GM23338 (cell line): ENCODE data around the gene C10orf90. TPM values are rescaled to one million over a fixed set of nuclear protein-coding genes. Genes with fewer than 3 reads are reported as not detected.
A peak's percentile ranks its signal among the peaks of the same experiment; 100 is the strongest.

Experiments
- ATAC-seq: fragments of 200-7000 bp; cut with Tn5 transposase; 3 replicates; pipeline ENCODE4 v1.9.1; 2020
- DNase-seq: peaks from one replicate; pipeline ENCODE4 v3.0.0-alpha.2; 2015; ENCODE audit warnings: low spot score
- H2AFZ ChIP-seq: fragments of 200-600 bp; sonication (generic); 2 replicates; pipeline ENCODE4 v1.8.0; 2016; ENCODE audit warnings: antibody characterized with exemption, mild to moderate bottlenecking, moderate library complexity
- H3F3A ChIP-seq: fragments of 200-600 bp; sonication (generic); replicated peaks from 2 replicates; pipeline ENCODE4 v1.8.0; 2017; ENCODE audit warnings: antibody characterized with exemption, mixed run types, low read depth
- H3K27ac ChIP-seq: fragments of 200-600 bp; sonication (generic); 2 replicates; pipeline ENCODE4 v1.6.1; 2016; ENCODE audit warnings: low read depth
- H3K27me3 ChIP-seq: fragments of 200-600 bp; sonication (generic); 2 replicates; pipeline ENCODE4 v1.8.0; 2016; ENCODE audit warnings: mild to moderate bottlenecking, mixed run types, moderate library complexity; ENCODE audit not compliant: insufficient read depth
- H3K36me3 ChIP-seq: fragments of 200-600 bp; sonication (generic); 2 replicates; pipeline ENCODE4 v1.8.0; 2016; ENCODE audit warnings: mild to moderate bottlenecking; ENCODE audit not compliant: insufficient read depth
- H3K4me1 ChIP-seq: fragments of 200-600 bp; sonication (generic); 2 replicates; pipeline ENCODE4 v1.8.0; 2016; ENCODE audit warnings: mild to moderate bottlenecking, moderate library complexity; ENCODE audit not compliant: insufficient read depth
- H3K4me2 ChIP-seq: fragments of 200-600 bp; sonication (generic); 2 replicates; pipeline ENCODE4 v1.7.1; 2017; ENCODE audit warnings: mixed run types
- H3K4me3 ChIP-seq: fragments of 200-600 bp; sonication (generic); 2 replicates; pipeline ENCODE4 v1.6.1; 2016; ENCODE audit warnings: mixed run types
- H3K79me2 ChIP-seq: fragments of 200-600 bp; sonication (generic); replicated peaks from 2 replicates; pipeline ENCODE4 v1.8.0; 2017; ENCODE audit warnings: mild to moderate bottlenecking; ENCODE audit not compliant: insufficient read depth
- H3K9me2 ChIP-seq: fragments of 200-600 bp; sonication (generic); 2 replicates; pipeline ENCODE4 v1.8.0; 2017; ENCODE audit not compliant: insufficient read depth
- H4K20me1 ChIP-seq: fragments of 200-600 bp; sonication (generic); replicated peaks from 2 replicates; pipeline ENCODE4 v1.8.0; 2017; ENCODE audit warnings: mild to moderate bottlenecking; ENCODE audit not compliant: insufficient read depth
- H3K27ac Mint-ChIP-seq: 2 replicates; pipeline ENCODE4 v1.8.0; 2020; ENCODE audit warnings: inconsistent platforms, mild to moderate bottlenecking, moderate library complexity, mixed read lengths
- H3K27me3 Mint-ChIP-seq: 3 replicates; pipeline ENCODE4 v1.8.0; 2022; ENCODE audit warnings: low read depth, mild to moderate bottlenecking, moderate library complexity, mixed read lengths, inconsistent platforms; ENCODE audit not compliant: insufficient read depth, poor library complexity
- H3K36me3 Mint-ChIP-seq: 3 replicates; pipeline ENCODE4 v1.8.0; 2021; ENCODE audit warnings: low read depth, mild to moderate bottlenecking, inconsistent platforms, moderate library complexity, mixed read lengths
- H3K4me1 Mint-ChIP-seq: 3 replicates; pipeline ENCODE4 v1.8.0; 2020; ENCODE audit warnings: mild to moderate bottlenecking, inconsistent platforms, mixed read lengths
- H3K4me3 Mint-ChIP-seq: 3 replicates; pipeline ENCODE4 v1.8.0; 2021; ENCODE audit warnings: moderate library complexity, mild to moderate bottlenecking, inconsistent platforms, mixed read lengths
- H3K9me3 Mint-ChIP-seq: 3 replicates; pipeline ENCODE4 v1.8.0; 2020; ENCODE audit warnings: moderate library complexity, mild to moderate bottlenecking, inconsistent platforms, mixed read lengths
- CREB1 ChIP-seq: fragments of 250-450 bp; sonication (Bioruptor Pico); IDR thresholded peaks from 2 replicates; pipeline ENCODE4 v1.5.0; 2020; ENCODE audit warnings: low read depth, mild to moderate bottlenecking, moderate library complexity
- EZH2phosphoT487 ChIP-seq: fragments of 200-600 bp; sonication (generic); IDR thresholded peaks from one replicate; pipeline ENCODE4 v1.8.1; 2018; ENCODE audit warnings: antibody characterized with exemption; ENCODE audit not compliant: unreplicated experiment
- NANOG ChIP-seq: IDR thresholded peaks from 2 replicates; pipeline ENCODE4 v1.6.1; 2016; ENCODE audit warnings: antibody characterized with exemption, borderline replicate concordance
- STAT1 ChIP-seq: IDR thresholded peaks from one replicate; pipeline ENCODE4 v1.6.1; 2016; ENCODE audit warnings: antibody characterized with exemption; ENCODE audit not compliant: unreplicated experiment
- ZNF114 ChIP-seq: fragments of 250-450 bp; sonication (Bioruptor Pico); IDR thresholded peaks from 2 replicates; pipeline ENCODE4 v1.5.0; 2020; ENCODE audit warnings: mild to moderate bottlenecking, moderate library complexity
- ZNF462 ChIP-seq: fragments of 250-450 bp; sonication (Bioruptor Pico); IDR thresholded peaks from 2 replicates; pipeline ENCODE4 v1.5.0; 2020; ENCODE audit warnings: mild to moderate bottlenecking, moderate library complexity
- polyA plus RNA-seq: library from polyadenylated mRNA; unstranded; fragments of >200 nt; fragmentation: Nextera tagmentation; extraction: Ambion mirVana; gene quantifications from 2 replicates; pipeline ENCODE4 v1.2.1, GENCODE V29; 2016
- total RNA-seq: library from RNA; depleted of rRNA; stranded (reverse); fragments of >200 nt; shearing (Covaris generic); gene quantifications from 2 replicates; pipeline ENCODE4 v1.2.3, GENCODE V29; 2014
- TF ChIP-seq, protein P1 (sequence below), 2 experiments: fragments of 200-600 bp in 1 of 2; sonication (generic) in 1 of 2; conservative IDR thresholded peaks; 2 replicates each; pipeline versions ENCODE4 v1.5.1 to v1.6.1; 2016 to 2017; ENCODE audit warnings: antibody characterized with exemption in 2 of 2, low read depth in 2 of 2, mild to moderate bottlenecking in 2 of 2, moderate library complexity in 1 of 2
- TF ChIP-seq, protein P2 (sequence below): IDR thresholded peaks from 2 replicates; pipeline ENCODE4 v1.6.1; 2016; ENCODE audit warnings: antibody characterized with exemption

C10orf90 gene
- total and polyA plus RNA-seq, 2 experiments from 2014 or later: 0.76 to 0.97 TPM

GRCh38 chr10:126570621-126571602 lies 99.6 kb downstream of the C10orf90 start (continued):
- no peak for TF ChIP-seq NANOG

DNA sequence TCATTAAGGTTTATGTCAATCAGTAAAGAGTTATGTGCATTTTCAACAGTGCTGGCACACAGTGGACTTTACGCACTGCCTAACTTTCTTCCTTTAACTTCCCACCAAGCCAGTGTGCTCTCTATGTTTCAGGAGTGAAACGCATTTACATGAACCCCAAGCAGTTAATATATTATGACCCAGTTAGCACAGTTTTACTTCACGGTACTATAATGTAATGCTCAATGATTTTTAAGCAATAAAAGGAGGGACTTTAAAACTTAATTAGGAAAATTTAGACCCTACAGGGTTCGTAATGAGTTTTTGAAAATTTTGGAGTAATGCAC lies 100.3 kb downstream of the C10orf90 start:
- Histone ChIP-seq H2AFZ (peak overlapping the region; percentile 84), H4K20me1 (no peaks in the 10 kb centered on the region)

More for the DNA sequence above, 100.3 kb downstream of the C10orf90 start:
- Mint-ChIP-seq H3K4me1 (peaks cover 38% of the 10 kb centered on the region), H3K27ac (peak overlapping the region; percentile 9; the same call in 1 of the 2 replicates), H3K9me3 (peaks cover 31% of the 10 kb centered on the region), H3K4me3 (no peak overlapping the region), H3K27me3 (peaks cover 8% of the 10 kb centered on the region), H3K36me3 (peaks cover 16% of the 10 kb centered on the region)
- Histone ChIP-seq H3K4me3 (no peak overlapping the region), H3K4me2 (0 out of 2 replicates have a peak overlapping the region, but pooled peaks have one; percentile 5), H3K36me3 (no peaks in the 10 kb centered on the region; the same call in 1 of the 2 replicates), H3K9me2 (peaks cover 23% of the 10 kb centered on the region; the same call in 1 of the 2 replicates), H3K79me2 (no peaks in the 10 kb centered on the region), H3K27ac (no peak overlapping the region), H3F3A (no peaks in the 10 kb centered on the region), H3K4me1 (peaks cover 28% of the 10 kb centered on the region), H3K27me3 (no peaks in the 10 kb centered on the region)
- TF ChIP-seq CREB1: no peak
- TF ChIP-seq EZH2phosphoT487: no peak
- TF ChIP-seq, protein P1, sequence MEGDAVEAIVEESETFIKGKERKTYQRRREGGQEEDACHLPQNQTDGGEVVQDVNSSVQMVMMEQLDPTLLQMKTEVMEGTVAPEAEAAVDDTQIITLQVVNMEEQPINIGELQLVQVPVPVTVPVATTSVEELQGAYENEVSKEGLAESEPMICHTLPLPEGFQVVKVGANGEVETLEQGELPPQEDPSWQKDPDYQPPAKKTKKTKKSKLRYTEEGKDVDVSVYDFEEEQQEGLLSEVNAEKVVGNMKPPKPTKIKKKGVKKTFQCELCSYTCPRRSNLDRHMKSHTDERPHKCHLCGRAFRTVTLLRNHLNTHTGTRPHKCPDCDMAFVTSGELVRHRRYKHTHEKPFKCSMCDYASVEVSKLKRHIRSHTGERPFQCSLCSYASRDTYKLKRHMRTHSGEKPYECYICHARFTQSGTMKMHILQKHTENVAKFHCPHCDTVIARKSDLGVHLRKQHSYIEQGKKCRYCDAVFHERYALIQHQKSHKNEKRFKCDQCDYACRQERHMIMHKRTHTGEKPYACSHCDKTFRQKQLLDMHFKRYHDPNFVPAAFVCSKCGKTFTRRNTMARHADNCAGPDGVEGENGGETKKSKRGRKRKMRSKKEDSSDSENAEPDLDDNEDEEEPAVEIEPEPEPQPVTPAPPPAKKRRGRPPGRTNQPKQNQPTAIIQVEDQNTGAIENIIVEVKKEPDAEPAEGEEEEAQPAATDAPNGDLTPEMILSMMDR (conservative IDR thresholded peaks at IDR 0.05; ENCODE audit: low read depth in 2 of 2): no peak
- no peak for TF ChIP-seq ZNF114 (CRISPR knock-in tag)
- no peak for TF ChIP-seq STAT1
- TF ChIP-seq, protein P2, sequence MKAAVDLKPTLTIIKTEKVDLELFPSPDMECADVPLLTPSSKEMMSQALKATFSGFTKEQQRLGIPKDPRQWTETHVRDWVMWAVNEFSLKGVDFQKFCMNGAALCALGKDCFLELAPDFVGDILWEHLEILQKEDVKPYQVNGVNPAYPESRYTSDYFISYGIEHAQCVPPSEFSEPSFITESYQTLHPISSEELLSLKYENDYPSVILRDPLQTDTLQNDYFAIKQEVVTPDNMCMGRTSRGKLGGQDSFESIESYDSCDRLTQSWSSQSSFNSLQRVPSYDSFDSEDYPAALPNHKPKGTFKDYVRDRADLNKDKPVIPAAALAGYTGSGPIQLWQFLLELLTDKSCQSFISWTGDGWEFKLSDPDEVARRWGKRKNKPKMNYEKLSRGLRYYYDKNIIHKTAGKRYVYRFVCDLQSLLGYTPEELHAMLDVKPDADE: no peak
- no peak for TF ChIP-seq ZNF462
- DNase-seq (no peak), ATAC-seq (no peak)
